Muscle of leg (tissue), 11 donors: Measurements from ENCODE around the gene TMEM214. TPM values are rescaled to one million over a fixed set of nuclear protein-coding genes. Genes with fewer than 3 reads are reported as not detected.

Source experiments
- DNase-seq: peaks from one replicate; pipeline ENCODE4 v3.0.0; 2013
- H3K27ac ChIP-seq: one replicate; pipeline ENCODE4 v1.5.1; 2013; ENCODE audit warnings: mild to moderate bottlenecking, low read length, control low read depth
- H3K27me3 ChIP-seq: one replicate; pipeline ENCODE4 v1.6.1; 2013; ENCODE audit warnings: low read length; ENCODE audit not compliant: control insufficient read depth, insufficient read depth
- H3K36me3 ChIP-seq: one replicate; pipeline ENCODE4 v1.6.1; 2013; ENCODE audit warnings: low read length; ENCODE audit not compliant: control insufficient read depth, insufficient read depth
- H3K4me1 ChIP-seq: one replicate; pipeline ENCODE4 v1.6.1; 2013; ENCODE audit warnings: low read length; ENCODE audit not compliant: control insufficient read depth, insufficient read depth
- H3K4me3 ChIP-seq: one replicate; pipeline ENCODE4 v1.5.1; 2013; ENCODE audit warnings: low read length, control low read depth
- H3K9me3 ChIP-seq: replicated peaks from 2 replicates; pipeline ENCODE4 v1.6.1; 2013; ENCODE audit warnings: low read depth, low read length; ENCODE audit not compliant: control insufficient read depth
- WGBS: methylation state at CpG from one replicate; pipeline ENCODE4 v1.1.5; 2013; ENCODE audit warnings: missing lambda C conversion rate; ENCODE audit not compliant: insufficient coverage; 5-methylcytosine and 5-hydroxymethylcytosine counted together
- polyA plus RNA-seq, 8 donors: library from polyadenylated mRNA; unstranded; fragments of 120-200 nt; gene quantifications; one replicate each; pipeline versions ENCODE4 v1.2.1 to v1.2.3, GENCODE V29; 2013; ENCODE audit warnings: inconsistent platforms in 1 of 8, low replicate concordance in 1 of 8; ENCODE audit not compliant: insufficient read length in 8 of 8, insufficient read depth in 1 of 8
- total RNA-seq: library from RNA; stranded (reverse); fragments of 120-200 nt; gene quantifications from one replicate; pipeline ENCODE4 v1.2.4, GENCODE V29; 2013

TMEM214 gene
- total and polyA plus RNA-seq, 9 donors, result 31.3 to 78.4 (median 69.1) TPM

DNA sequence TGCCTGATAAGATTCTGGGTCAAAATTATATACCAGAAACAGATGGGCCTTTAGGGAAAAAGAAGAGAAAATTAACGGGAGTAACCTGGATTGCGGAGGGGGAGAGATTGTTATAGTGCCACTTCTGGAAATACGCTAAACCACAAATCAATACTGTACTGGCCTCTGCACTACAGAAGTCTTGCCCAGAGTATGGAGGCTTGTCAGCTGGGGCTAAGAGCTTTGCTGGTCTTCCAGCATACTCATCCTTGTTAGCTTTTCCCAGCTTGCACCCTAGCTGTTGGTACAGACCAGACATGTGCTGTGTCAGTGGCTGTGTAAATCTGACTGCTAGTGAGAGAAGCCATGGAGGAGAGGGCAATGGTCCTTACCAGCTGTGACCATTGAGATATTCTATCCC, 27.6 kb downstream of the TMEM214 start:
- DNase-seq, result no peak
- no peak overlapping the region for H3K27ac ChIP-seq
- H3K36me3 ChIP-seq, result peaks cover 57% of the 10 kb centered on the region
- WGBS, result 100% methylated on average over 1 of the region's 3 CpGs
- no peaks in the 10 kb centered on the region for H3K4me1 ChIP-seq
- no peaks in the 10 kb centered on the region for H3K27me3 ChIP-seq
- H3K9me3 ChIP-seq, result no peaks in the 10 kb centered on the region
- H3K4me3 ChIP-seq, result no peak overlapping the region

- Histone ChIP-seq H3K9me3 (no peaks in the 10 kb centered on the region), H3K36me3 (peaks cover 36% of the 10 kb centered on the region), H3K4me3 (no peak overlapping the region), H3K4me1 (peaks cover 10% of the 10 kb centered on the region), H3K27me3 (no peaks in the 10 kb centered on the region), H3K27ac (no peak overlapping the region)
- 90% methylated on average over 2 of the region's 3 CpGs for WGBS
- DNase-seq, result no peak
These were observed 32.4 kb downstream of the TMEM214 start for GRCh38 chr2:27065128-27065527.

DNA sequence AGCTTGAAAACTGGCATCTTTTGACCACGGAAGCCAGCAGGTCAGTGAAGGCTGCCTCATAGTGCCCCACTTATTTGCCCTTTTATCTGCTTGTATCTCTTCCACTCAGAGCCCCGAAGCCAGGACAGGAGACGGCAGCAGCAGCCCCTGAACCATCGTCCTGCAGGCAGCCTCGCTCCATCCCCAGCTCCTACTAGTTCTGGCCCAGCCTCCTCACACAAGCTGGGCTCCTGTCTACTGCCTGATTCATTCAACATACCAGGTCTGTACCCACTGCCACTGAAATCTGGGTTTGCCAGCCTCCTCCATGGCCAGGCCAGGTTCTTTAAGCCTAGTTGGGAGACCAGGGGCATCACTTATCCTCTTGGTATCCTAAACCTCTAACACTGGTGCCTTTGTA, 34.6 kb downstream of the TMEM214 start:
- Histone ChIP-seq H3K4me1 (peaks cover 23% of the 10 kb centered on the region), H3K36me3 (peaks cover 30% of the 10 kb centered on the region), H3K27me3 (no peaks in the 10 kb centered on the region), H3K4me3 (no peak overlapping the region), H3K27ac (no peak overlapping the region), H3K9me3 (no peaks in the 10 kb centered on the region)
- DNase-seq, result no peak
- 94% methylated on average over 4 of the region's 5 CpGs for WGBS

DNA sequence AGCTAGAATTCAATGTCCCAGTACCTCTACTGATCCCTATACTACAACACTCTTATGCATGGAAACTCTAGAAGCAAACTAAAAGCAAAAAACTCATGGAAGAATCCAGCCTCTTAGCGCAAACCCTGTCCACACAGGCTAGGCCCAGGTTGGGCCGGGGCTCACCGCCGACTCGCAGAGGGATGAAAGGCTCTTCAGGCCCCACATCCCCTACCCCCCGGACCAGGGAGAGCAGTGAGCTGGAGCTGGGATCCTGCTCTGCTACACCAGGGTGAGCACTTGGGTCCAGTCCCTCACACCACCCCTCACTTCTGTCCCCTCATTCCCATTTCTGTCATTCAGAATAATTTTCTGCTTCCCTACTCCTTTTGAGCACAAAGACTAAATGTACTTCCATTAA, 36.7 kb downstream of the TMEM214 start:
- Histone ChIP-seq H3K4me3 (no peak overlapping the region), H3K9me3 (no peaks in the 10 kb centered on the region), H3K36me3 (peaks cover 30% of the 10 kb centered on the region), H3K27me3 (no peaks in the 10 kb centered on the region), H3K4me1 (peaks cover 41% of the 10 kb centered on the region), H3K27ac (no peak overlapping the region)
- DNase-seq, result no peak
- 95% methylated on average over 6 of the region's 6 CpGs for WGBS

- peaks cover 27% of the 10 kb centered on the region for H3K36me3 ChIP-seq
- no peaks in the 10 kb centered on the region for H3K9me3 ChIP-seq
- peak overlapping the region; percentile 59 for H3K4me3 ChIP-seq
- DNase-seq, result no peak
- WGBS, result 60% methylated on average over 3 of the region's 8 CpGs
- H3K27me3 ChIP-seq, result no peaks in the 10 kb centered on the region
- peaks cover 48% of the 10 kb centered on the region for H3K4me1 ChIP-seq
- no peak overlapping the region for H3K27ac ChIP-seq
These were observed 37.3 kb downstream of the TMEM214 start for GRCh38 chr2:27069961-27070618.

GRCh38 chr2:27070653-27071276, 38.0 kb downstream of the TMEM214 start:
- Histone ChIP-seq H3K9me3 (no peaks in the 10 kb centered on the region), H3K27ac (peak overlapping the region; percentile 75), H3K4me3 (peak overlapping the region; percentile 59), H3K27me3 (no peaks in the 10 kb centered on the region), H3K4me1 (peaks cover 54% of the 10 kb centered on the region), H3K36me3 (peaks cover 26% of the 10 kb centered on the region)
- 4% methylated on average over 8 of the region's 11 CpGs for WGBS
- DNase-seq, result no peak

DNA sequence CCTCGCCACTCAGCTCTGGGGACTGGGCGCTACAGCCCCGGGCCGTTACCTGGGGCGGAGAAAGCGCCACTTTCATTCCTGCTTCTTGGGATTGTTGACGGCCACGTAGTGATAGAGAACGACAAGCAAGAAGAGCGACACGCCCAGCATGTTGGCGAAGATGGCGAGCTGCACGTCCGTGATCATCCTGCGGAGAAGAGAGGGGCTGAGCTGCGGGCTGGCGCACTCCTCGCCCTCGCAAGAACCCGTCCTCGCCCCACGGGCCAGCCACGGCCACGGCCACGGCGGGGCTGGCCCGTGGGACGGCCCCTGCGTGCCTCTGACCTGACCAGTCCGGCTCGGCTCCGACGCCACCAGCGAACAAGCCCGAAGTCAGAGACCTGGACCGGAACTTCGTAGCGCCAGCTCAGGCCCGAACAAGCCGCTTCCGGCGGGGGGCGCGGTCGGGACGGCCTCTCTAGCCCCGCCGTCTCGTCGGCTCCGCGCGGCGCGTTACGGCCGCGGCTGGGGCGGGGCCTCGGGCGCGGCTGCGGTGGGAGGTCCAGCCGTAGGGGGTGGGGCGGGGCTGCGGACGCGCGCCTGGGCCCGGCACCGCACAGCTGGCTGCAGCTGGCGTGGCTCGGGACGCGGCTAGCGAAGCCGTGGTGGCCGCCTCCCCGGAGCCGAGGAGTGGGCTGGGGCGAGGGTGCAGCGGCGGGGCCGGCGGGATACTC, 38.7 kb downstream of the TMEM214 start, which contains the start of gene OST4:
OST4 (minus strand) TSS at position 378 of the 713 bp plus-strand sequence.
- under 1% methylated on average over 86 of the region's 86 CpGs for WGBS
- peak within 1 kb of the TSS; percentile 70 for H3K4me3 ChIP-seq
- peaks cover 61% of the 10 kb centered on the region for H3K4me1 ChIP-seq
- H3K9me3 ChIP-seq, result no peaks in the 10 kb centered on the region
- peaks cover 26% of the 10 kb centered on the region for H3K36me3 ChIP-seq
- peak; percentile 98 for DNase-seq
- peak within 1 kb of the TSS; percentile 98 for H3K27ac ChIP-seq
- H3K27me3 ChIP-seq, result no peaks in the 10 kb centered on the region

- peak; percentile 88 for DNase-seq
- WGBS, result 3% methylated on average over 12 of the region's 34 CpGs
- peaks cover 67% of the 10 kb centered on the region for H3K4me1 ChIP-seq
- H3K27ac ChIP-seq, result peak overlapping the region; percentile 98
- peak overlapping the region; percentile 70 for H3K4me3 ChIP-seq
- no peaks in the 10 kb centered on the region for H3K27me3 ChIP-seq
- H3K36me3 ChIP-seq, result peaks cover 25% of the 10 kb centered on the region
- H3K9me3 ChIP-seq, result no peaks in the 10 kb centered on the region
These were observed 39.4 kb downstream of the TMEM214 start for GRCh38 chr2:27071990-27072830.

GRCh38 chr2:27072920-27073319, 40.2 kb downstream of the TMEM214 start:
- H3K4me3 ChIP-seq, result no peak overlapping the region
- H3K36me3 ChIP-seq, result peaks cover 21% of the 10 kb centered on the region
- whole genome bisulfite sequencing, result 15% methylated on average over 2 of the region's 5 CpGs
- H3K27ac ChIP-seq, result peak overlapping the region; percentile 98
- H3K4me1 ChIP-seq, result peaks cover 73% of the 10 kb centered on the region
- no peaks in the 10 kb centered on the region for H3K27me3 ChIP-seq
- H3K9me3 ChIP-seq, result no peaks in the 10 kb centered on the region
- peak; percentile 69 for DNase-seq
